ENCODE results near the gene RANBP3.
"Not testable (repeated sequence)": the region's sequence is repeated elsewhere in the genome, so short reads cannot be mapped to it uniquely, and the experiment has no call there.

The RANBP3 gene

GRCh38 chr19:6006896-6007295 is 29.0 kb upstream of the RANBP3 start (continued):
- TF ChIP-seq PRDM2 (tag by site-specific recombination; IDR thresholded peaks at IDR 0.05; ENCODE audit: borderline replicate concordance) = no peak
- TF ChIP-seq ZSCAN30 (tag by site-specific recombination; IDR thresholded peaks at IDR 0.05) = no peak
- no peak for TF ChIP-seq ZNF514 (tag by site-specific recombination; IDR thresholded peaks at IDR 0.05)
- no peak for TF ChIP-seq ZBTB21 (tag by site-specific recombination; IDR thresholded peaks at IDR 0.05)
- no peak for TF ChIP-seq ZNF792 (tag by site-specific recombination; IDR thresholded peaks at IDR 0.05)
- no peak for TF ChIP-seq ZNF391 (tag by site-specific recombination; IDR thresholded peaks at IDR 0.05; ENCODE audit: borderline replicate concordance, low read depth)
- no peak for TF ChIP-seq ZNF37A (tag by site-specific recombination; IDR thresholded peaks at IDR 0.05)
- TF ChIP-seq ZBTB49 (tag by site-specific recombination; IDR thresholded peaks at IDR 0.05; ENCODE audit: low read depth) = no peak
- no peak for TF ChIP-seq ZNF398 (tag by site-specific recombination; IDR thresholded peaks at IDR 0.05)
- no peak for TF ChIP-seq SALL2 (tag by site-specific recombination; IDR thresholded peaks at IDR 0.05; ENCODE audit: borderline replicate concordance)
- TF ChIP-seq ZFP69B (tag by site-specific recombination; IDR thresholded peaks at IDR 0.05) = no peak
- TF ChIP-seq ZNF560 (tag by site-specific recombination; IDR thresholded peaks at IDR 0.05; ENCODE audit: borderline replicate concordance) = no peak

GRCh38 chr19:6006070-6006446 is 28.1 kb upstream of the RANBP3 start:
- TF ChIP-seq ZNF121 (tag by site-specific recombination; IDR thresholded peaks at IDR 0.05) = peak; percentile 90
- H3K4me3 ChIP-seq (ENCODE audit: low read depth, low read length); POLR2A ChIA-PET: not testable (repeated sequence)

More at GRCh38 chr19:6006070-6006446, 28.1 kb upstream of the RANBP3 start:
- H3K9me3 ChIP-seq (ENCODE audit: control insufficient read depth, insufficient read depth, low read depth, low read length); H3K27ac ChIP-seq (ENCODE audit: extremely low read depth, low read depth, low read length); H3K4me1 ChIP-seq (ENCODE audit: control insufficient read depth, insufficient read depth, low read length); H3K36me3 ChIP-seq (ENCODE audit: control insufficient read depth in 2 of 2, insufficient read depth in 1 of 2, low read length in 2 of 2): not testable (repeated sequence)
- CTCF ChIA-PET = interaction anchor here (0.9 to 2.4 kb wide), 4 partner anchors 16 to 281 kb away, joined by 3 to 14 read pairs (median 3); no protein-coding TSS in a partner anchor
